Osteocyte (in vitro differentiated cells): ENCODE results near the gene USP5. TPM values are rescaled to one million over a fixed set of nuclear protein-coding genes. Genes with fewer than 3 reads are reported as not detected.
"Not testable (repeated sequence)": the region's sequence is repeated elsewhere in the genome, so short reads cannot be mapped to it uniquely, and the experiment has no call there.

Experiments used
- DNase-seq: peaks from one replicate; pipeline ENCODE4 v3.0.0; 2021; ENCODE audit warnings: mixed read lengths; ENCODE audit not compliant: unreplicated experiment; ENCODE audit errors: extremely low spot score
- H3K27ac Mint-ChIP-seq: one replicate; pipeline ENCODE4 v1.8.0; 2021; ENCODE audit warnings: mild to moderate bottlenecking, mixed read lengths; ENCODE audit not compliant: unreplicated experiment
- H3K27me3 Mint-ChIP-seq: one replicate; pipeline ENCODE4 v1.8.0; 2021; ENCODE audit warnings: mixed read lengths; ENCODE audit not compliant: unreplicated experiment
- H3K36me3 Mint-ChIP-seq: one replicate; pipeline ENCODE4 v1.8.0; 2021; ENCODE audit warnings: mixed read lengths; ENCODE audit not compliant: unreplicated experiment
- H3K4me1 Mint-ChIP-seq: one replicate; pipeline ENCODE4 v1.8.0; 2021; ENCODE audit warnings: mixed read lengths; ENCODE audit not compliant: unreplicated experiment
- H3K4me3 Mint-ChIP-seq: one replicate; pipeline ENCODE4 v1.8.0; 2021; ENCODE audit warnings: mild to moderate bottlenecking, moderate library complexity, mixed read lengths; ENCODE audit not compliant: unreplicated experiment
- H3K9me3 Mint-ChIP-seq: one replicate; pipeline ENCODE4 v1.8.0; 2021; ENCODE audit warnings: mixed read lengths; ENCODE audit not compliant: unreplicated experiment
- CTCF ChIP-seq: fragments of 200-600 bp; sonication (generic); IDR thresholded peaks from 2 replicates; pipeline ENCODE4 v1.5.0; 2021; ENCODE audit warnings: antibody characterized with exemption, mild to moderate bottlenecking, moderate library complexity
- total RNA-seq: library from RNA; stranded (reverse); gene quantifications from 2 replicates; pipeline ENCODE4 v1.2.1, GENCODE V29; 2021

Gene USP5
- total RNA-seq, 1 donor from 2014 or later = 114 TPM

GRCh38 chr12:6872073-6873048, 20.4 kb downstream of the USP5 start:
- peak; percentile 97 for TF ChIP-seq CTCF
- no peaks in the 10 kb centered on the region for H3K9me3 Mint-ChIP-seq
- peak; percentile 95 for DNase-seq
- peaks cover 25% of the 10 kb centered on the region for H3K36me3 Mint-ChIP-seq
- peak overlapping the region; percentile 86 for H3K4me3 Mint-ChIP-seq
- H3K27ac Mint-ChIP-seq = peak overlapping the region; percentile 79
- H3K4me1 Mint-ChIP-seq = peaks cover 44% of the 10 kb centered on the region
- H3K27me3 Mint-ChIP-seq = no peaks in the 10 kb centered on the region

DNA sequence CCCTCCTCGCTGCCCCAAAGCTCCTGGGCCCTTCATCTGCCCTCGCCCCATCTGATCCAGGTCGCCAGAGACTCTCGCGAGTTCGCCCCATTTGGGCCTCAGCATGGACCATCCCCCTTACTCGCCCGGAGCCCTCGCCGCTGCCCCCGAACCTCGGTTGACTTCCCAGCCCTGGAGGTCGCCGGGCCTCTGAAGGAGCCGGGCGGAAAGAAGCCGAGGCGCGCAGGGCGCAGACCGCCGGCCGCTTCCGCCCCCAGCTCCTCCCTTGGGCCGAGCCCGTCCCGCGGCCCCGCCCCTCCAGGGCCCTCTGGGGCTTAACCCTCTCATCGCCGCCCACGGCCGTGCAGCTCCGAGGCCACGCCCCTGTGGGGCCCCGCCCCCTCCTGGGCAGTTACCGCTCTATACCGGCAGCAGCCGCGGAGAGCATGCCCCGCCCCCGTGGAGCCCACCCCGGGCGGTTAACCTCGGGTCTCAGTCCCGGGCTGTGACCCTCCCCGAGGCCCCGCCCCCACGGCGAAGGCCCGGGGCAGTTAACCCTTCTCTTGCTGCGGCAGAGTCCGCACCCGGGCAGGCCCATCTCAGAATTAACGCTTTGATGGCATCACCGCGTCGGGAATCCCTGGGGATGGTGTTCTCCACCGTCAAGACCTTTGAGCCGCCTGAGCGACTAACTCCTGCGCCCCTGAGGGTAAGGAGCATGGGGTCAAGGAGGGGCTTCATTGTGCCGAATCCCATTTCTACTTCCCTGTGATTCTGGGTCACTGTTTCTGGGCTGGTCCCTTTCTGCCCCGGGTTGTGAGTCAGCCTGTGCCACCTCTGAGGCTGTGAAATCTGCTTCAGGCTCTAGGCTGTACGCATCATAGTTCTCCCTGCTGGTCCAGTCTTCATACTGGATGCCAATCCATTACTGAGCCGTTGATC, 21.4 kb downstream of the USP5 start, which contains the start of gene SPSB2:
SPSB2 (minus strand) TSS at position 210 of the 921 bp plus-strand sequence. CDS start 402 bp downstream, outside the sequence.
- Mint-ChIP-seq H3K36me3 (peaks cover 26% of the 10 kb centered on the region), H3K9me3 (no peaks in the 10 kb centered on the region), H3K4me1 (peaks cover 41% of the 10 kb centered on the region), H3K4me3 (peak within 1 kb of the TSS; percentile 86), H3K27me3 (no peaks in the 10 kb centered on the region), H3K27ac (peak within 1 kb of the TSS; percentile 88)
- peak; percentile 98 for DNase-seq
- TF ChIP-seq CTCF = no peak

- Mint-ChIP-seq H3K4me3 (peak overlapping the region; percentile 86), H3K4me1 (peaks cover 35% of the 10 kb centered on the region), H3K36me3 (peaks cover 26% of the 10 kb centered on the region), H3K27ac (peak overlapping the region; percentile 88)
- DNase-seq, H3K27me3 Mint-ChIP-seq, H3K9me3 Mint-ChIP-seq: not testable (repeated sequence)
Observed at GRCh38 chr12:6874015-6874368, 22.0 kb downstream of the USP5 start.

GRCh38 chr12:6879824-6880223, 27.9 kb downstream of the USP5 start:
- not testable (repeated sequence) for H3K36me3 Mint-ChIP-seq, H3K4me1 Mint-ChIP-seq, H3K4me3 Mint-ChIP-seq, H3K9me3 Mint-ChIP-seq, H3K27me3 Mint-ChIP-seq, DNase-seq
- peak overlapping the region; percentile 31 for H3K27ac Mint-ChIP-seq

- Mint-ChIP-seq H3K9me3 (no peaks in the 10 kb centered on the region), H3K27ac (no peak overlapping the region), H3K36me3 (no peaks in the 10 kb centered on the region), H3K4me3 (no peak overlapping the region), H3K27me3 (no peaks in the 10 kb centered on the region), H3K4me1 (no peaks in the 10 kb centered on the region)
- TF ChIP-seq CTCF = no peak
- no peak for DNase-seq
Observed at GRCh38 chr12:6883252-6883651, 31.3 kb downstream of the USP5 start.
